PC-9 (cell line): ENCODE data around the gene ADAT1. TPM values are rescaled to one million over a fixed set of nuclear protein-coding genes. Genes with fewer than 3 reads are reported as not detected.

Experiments
- BruUV-seq: library from RNA; stranded (reverse); fragments of 400-500 nt; replicated peaks from 2 replicates; lab custom pipeline; 2021; lab: Mats Ljungman, UMichigan
- CTCF ChIA-PET: fragments of 300-600 bp; sonication (Branson Sonifier 250); formaldehyde crosslinking; loops from one replicate; lab custom pipeline; 2022; ENCODE audit warnings: antibody characterized with exemption; lab: Charles Lee
- POLR2A ChIA-PET: fragments of 300-600 bp; sonication (Branson Sonifier 250); formaldehyde crosslinking; loops from one replicate; lab custom pipeline; 2022; ENCODE audit warnings: antibody characterized with exemption; ENCODE audit not compliant: unreplicated experiment; lab: Charles Lee
- DNase-seq, 2 experiments: peaks; one replicate each; pipeline versions ENCODE4 v3.0.0 to v3.0.0-alpha.2; 2015 to 2022; ENCODE audit warnings: mixed read lengths in 1 of 2
- H2AFZ ChIP-seq: fragments of 200-600 bp; sonication (generic); 2 replicates; pipeline ENCODE4 v1.8.1; 2017; ENCODE audit warnings: antibody characterized with exemption
- H3F3A ChIP-seq: fragments of 200-600 bp; sonication (generic); 2 replicates; pipeline ENCODE4 v1.8.1; 2017; ENCODE audit warnings: antibody characterized with exemption, mild to moderate bottlenecking, low read depth; ENCODE audit not compliant: insufficient read depth
- H3K27ac ChIP-seq: fragments of 200-600 bp; sonication (generic); 2 replicates; pipeline ENCODE4 v1.6.1; 2016; ENCODE audit warnings: mixed run types
- H3K27me3 ChIP-seq: fragments of 200-600 bp; sonication (generic); 2 replicates; pipeline ENCODE4 v1.6.1; 2016; ENCODE audit warnings: low read depth, mixed run types; ENCODE audit not compliant: insufficient read depth
- H3K36me3 ChIP-seq: fragments of 200-600 bp; sonication (generic); 2 replicates; pipeline ENCODE4 v1.6.1; 2016; ENCODE audit warnings: low read depth, mixed run types
- H3K4me1 ChIP-seq: fragments of 200-600 bp; sonication (generic); replicated peaks from 2 replicates; pipeline ENCODE4 v1.6.1; 2016; ENCODE audit warnings: mixed run types; ENCODE audit not compliant: insufficient read depth
- H3K4me2 ChIP-seq: fragments of 200-600 bp; sonication (generic); 2 replicates; pipeline ENCODE4 v1.6.1; 2017; ENCODE audit warnings: mixed run types
- H3K4me3 ChIP-seq: fragments of 200-600 bp; sonication (generic); 2 replicates; pipeline ENCODE4 v1.6.1; 2016; ENCODE audit warnings: mixed run types
- H3K79me2 ChIP-seq: fragments of 200-600 bp; sonication (generic); 2 replicates; pipeline ENCODE4 v1.6.1; 2017; ENCODE audit warnings: low read depth, mixed run types
- H3K9me2 ChIP-seq: fragments of 200-600 bp; sonication (generic); 2 replicates; pipeline ENCODE4 v1.8.1; 2017; ENCODE audit warnings: mild to moderate bottlenecking; ENCODE audit not compliant: insufficient read depth
- H3K9me3 ChIP-seq: fragments of 200-600 bp; sonication (generic); 2 replicates; pipeline ENCODE4 v1.8.1; 2016; ENCODE audit warnings: low read depth; ENCODE audit not compliant: insufficient read depth
- H4K20me1 ChIP-seq: fragments of 200-600 bp; sonication (generic); 2 replicates; pipeline ENCODE4 v1.8.1; 2017; ENCODE audit not compliant: insufficient read depth
- CTCF ChIP-seq: fragments of 200-600 bp; sonication (generic); conservative IDR thresholded peaks from 2 replicates; pipeline ENCODE4 v1.6.1; 2017; ENCODE audit warnings: mixed run types, antibody characterized with exemption, mild to moderate bottlenecking, moderate library complexity
- EZH2 ChIP-seq: fragments of 200-600 bp; sonication (generic); IDR thresholded peaks from 2 replicates; pipeline ENCODE4 v1.8.0; 2017; ENCODE audit warnings: antibody characterized with exemption, low read depth
- intact Hi-C: fragments of 100-400 bp; cut with micrococcal nuclease; formaldehyde crosslinking; loops from one replicate; pipeline ENCODE4 v1.10.0; 2022; ENCODE audit not compliant: unreplicated experiment
- total RNA-seq: library from RNA; stranded (reverse); gene quantifications from 2 replicates; pipeline ENCODE4 v1.2.3, GENCODE V29; 2021

ADAT1 gene
- total RNA-seq, 1 experiment from 2014 or later: 66.4 TPM

- POLR2A ChIA-PET: interaction anchor here (0.6 to 1.4 kb wide), 2 partner anchors 11 to 137 kb away, joined by 8 to 10 read pairs; no protein-coding TSS in a partner anchor
- CTCF ChIA-PET: interaction anchor here (0.5 to 0.7 kb wide), 3 partner anchors 76 to 1943 kb away, joined by 3 to 5 read pairs (median 3); no protein-coding TSS in a partner anchor
- intact Hi-C loops: no loop called here
Measured at GRCh38 chr16:75620326-75621169, 2.5 kb downstream of the ADAT1 start.

GRCh38 chr16:75618780-75619179 is 4.3 kb downstream of the ADAT1 start:
- CTCF ChIA-PET: no interaction called here
- Histone ChIP-seq H4K20me1 (no peaks in the 10 kb centered on the region; the same call in 1 of the 2 replicates), H3K79me2 (peaks cover 16% of the 10 kb centered on the region), H3K4me2 (no peak overlapping the region), H3K9me3 (no peaks in the 10 kb centered on the region), H3F3A (peaks cover 7% of the 10 kb centered on the region; the same call in 1 of the 2 replicates), H3K4me1 (peaks cover 12% of the 10 kb centered on the region), H3K36me3 (peaks cover 6% of the 10 kb centered on the region; the same call in 1 of the 2 replicates), H2AFZ (no peak overlapping the region), H3K27me3 (no peaks in the 10 kb centered on the region), H3K9me2 (no peaks in the 10 kb centered on the region), H3K4me3 (no peak overlapping the region), H3K27ac (no peak overlapping the region)
- intact Hi-C loops: no loop called here
- TF ChIP-seq EZH2: no peak
- no peak for TF ChIP-seq CTCF
- no TSS peak for BruUV-seq
- POLR2A ChIA-PET: no interaction called here
- DNase-seq: no peak

More at GRCh38 chr16:75620326-75621169, 2.5 kb downstream of the ADAT1 start:
- Histone ChIP-seq H3F3A (peaks cover 21% of the 10 kb centered on the region), H3K4me3 (no peak overlapping the region), H3K4me1 (peaks cover 17% of the 10 kb centered on the region), H2AFZ (no peak overlapping the region), H3K27me3 (no peaks in the 10 kb centered on the region), H3K4me2 (0 out of 2 replicates have a peak overlapping the region, but pooled peaks have one; percentile 96), H3K27ac (no peak overlapping the region), H3K36me3 (no peaks in the 10 kb centered on the region; the same call in 1 of the 2 replicates), H3K79me2 (peaks cover 16% of the 10 kb centered on the region), H4K20me1 (no peaks in the 10 kb centered on the region; the same call in 1 of the 2 replicates), H3K9me3 (no peaks in the 10 kb centered on the region), H3K9me2 (no peaks in the 10 kb centered on the region)
- TF ChIP-seq CTCF (no peak), EZH2 (no peak)
- DNase-seq: no peak
- BruUV-seq: no TSS peak

- DNase-seq: no peak
- no peaks in the 10 kb centered on the region for H3K27me3 ChIP-seq
- H3K4me3 ChIP-seq: no peak overlapping the region
- H3K9me3 ChIP-seq: no peaks in the 10 kb centered on the region
- peaks cover 10% of the 10 kb centered on the region for H3K79me2 ChIP-seq
- H3K4me2 ChIP-seq: no peak overlapping the region
- H4K20me1 ChIP-seq: no peaks in the 10 kb centered on the region; the same call in 1 of the 2 replicates
- no peak overlapping the region for H3K27ac ChIP-seq
- ChIA-PET POLR2A (no interaction called here), CTCF (interaction anchor here (0.8 kb wide), 1 partner anchor 131 kb away, joined by 3 read pairs; no protein-coding TSS in a partner anchor)
- peaks cover 9% of the 10 kb centered on the region for H3K36me3 ChIP-seq
- no peak overlapping the region for H2AFZ ChIP-seq
- H3F3A ChIP-seq: peaks cover 7% of the 10 kb centered on the region; the same call in 1 of the 2 replicates
- BruUV-seq: no TSS peak
- H3K9me2 ChIP-seq: no peaks in the 10 kb centered on the region
- no peak for TF ChIP-seq CTCF
- H3K4me1 ChIP-seq: peaks cover 10% of the 10 kb centered on the region
- intact Hi-C loops: no loop called here
Measured at GRCh38 chr16:75617121-75617520, 6.0 kb downstream of the ADAT1 start.
